Measurements from ENCODE around the gene PDE2A.

- no peak for TF ChIP-seq CTCF (conservative IDR thresholded peaks at IDR 0.05; ENCODE audit: low read depth, low read length)
- no peak for TF ChIP-seq EZH2 (IDR thresholded peaks at IDR 0.05; ENCODE audit: borderline replicate concordance, low read depth, low read length, poor library complexity, severe bottlenecking)
Observed at GRCh38 chr11:72635309-72635915, 38.8 kb downstream of the PDE2A start.
